ENCODE measurements around the gene PTPRT.

PTPRT gene

GRCh38 chr20:43065299-43065698, 124.4 kb downstream of the PTPRT start:
- TF ChIP-seq CTCF (IDR thresholded peaks at IDR 0.05; ENCODE audit: borderline replicate concordance, extremely low read depth, low read length, poor library complexity, severe bottlenecking) (no peak), EZH2 (IDR thresholded peaks at IDR 0.05; ENCODE audit: borderline replicate concordance, low read depth, low read length, severe bottlenecking) (no peak)
- no peak for ATAC-seq (ENCODE audit: insufficient read depth, low read depth)
- no peaks in the 10 kb centered on the region for H3K79me2 ChIP-seq (ENCODE audit: insufficient read depth, low read length)

GRCh38 chr20:43058077-43058476, 131.6 kb downstream of the PTPRT start:
- Histone ChIP-seq H3K79me2 (ENCODE audit: insufficient read depth, low read length) (no peaks in the 10 kb centered on the region), H3K27ac (ENCODE audit: low read length) (no peak overlapping the region), H3K9me3 (ENCODE audit: insufficient read depth, low read length, severe bottlenecking) (no peaks in the 10 kb centered on the region), H3K9ac (ENCODE audit: low read depth, low read length) (no peak overlapping the region), H3K36me3 (ENCODE audit: insufficient read depth, low read length) (no peaks in the 10 kb centered on the region), H3K4me2 (ENCODE audit: insufficient read depth, low read length) (no peak overlapping the region), H3K4me3 (ENCODE audit: low read depth in 1 of 2, low read length in 2 of 2) (no peak overlapping the region), H4K20me1 (ENCODE audit: insufficient read depth, low read length) (0 out of 2 replicates have a peak, but pooled peaks cover 3% of the 10 kb centered on the region), H2AFZ (ENCODE audit: low read depth, low read length) (no peak overlapping the region), H3K4me1 (ENCODE audit: insufficient read depth, low read length) (no peaks in the 10 kb centered on the region), H3K27me3 (ENCODE audit: insufficient read depth, low read length, poor library complexity) (peaks cover 4% of the 10 kb centered on the region)
- ATAC-seq (ENCODE audit: insufficient read depth, low read depth) (no peak), DNase-seq (no peak)
- TF ChIP-seq CTCF (IDR thresholded peaks at IDR 0.05; ENCODE audit: borderline replicate concordance, extremely low read depth, low read length, poor library complexity, severe bottlenecking), result no peak
- no peak for TF ChIP-seq EZH2 (IDR thresholded peaks at IDR 0.05; ENCODE audit: borderline replicate concordance, low read depth, low read length, severe bottlenecking)

More at GRCh38 chr20:43065299-43065698, 124.4 kb downstream of the PTPRT start:
- Histone ChIP-seq H3K4me3 (ENCODE audit: low read depth in 1 of 2, low read length in 2 of 2) (no peak overlapping the region), H3K4me1 (ENCODE audit: insufficient read depth, low read length) (no peaks in the 10 kb centered on the region), H2AFZ (ENCODE audit: low read depth, low read length) (no peak overlapping the region), H3K4me2 (ENCODE audit: insufficient read depth, low read length) (no peak overlapping the region), H3K9ac (ENCODE audit: low read depth, low read length) (no peak overlapping the region), H3K27ac (ENCODE audit: low read length) (no peak overlapping the region), H3K9me3 (ENCODE audit: insufficient read depth, low read length, severe bottlenecking) (no peaks in the 10 kb centered on the region), H4K20me1 (ENCODE audit: insufficient read depth, low read length) (no peaks in the 10 kb centered on the region), H3K27me3 (ENCODE audit: insufficient read depth, low read length, poor library complexity) (peaks cover 2% of the 10 kb centered on the region), H3K36me3 (ENCODE audit: insufficient read depth, low read length) (no peaks in the 10 kb centered on the region)
- DNase-seq, result no peak

- H2AFZ ChIP-seq (ENCODE audit: low read depth, low read length), result no peak overlapping the region
- H3K4me3 ChIP-seq (ENCODE audit: low read depth in 1 of 2, low read length in 2 of 2), result no peak overlapping the region
- H3K4me1 ChIP-seq (ENCODE audit: insufficient read depth, low read length), result no peaks in the 10 kb centered on the region
- H3K27ac ChIP-seq (ENCODE audit: low read length), result no peak overlapping the region
- H3K27me3 ChIP-seq (ENCODE audit: insufficient read depth, low read length, poor library complexity), result peaks cover 4% of the 10 kb centered on the region
- no peaks in the 10 kb centered on the region for H3K36me3 ChIP-seq (ENCODE audit: insufficient read depth, low read length)
- 0 out of 2 replicates have a peak, but pooled peaks cover 3% of the 10 kb centered on the region for H4K20me1 ChIP-seq (ENCODE audit: insufficient read depth, low read length)
- H3K9ac ChIP-seq (ENCODE audit: low read depth, low read length), result no peak overlapping the region
- TF ChIP-seq CTCF (IDR thresholded peaks at IDR 0.05; ENCODE audit: borderline replicate concordance, extremely low read depth, low read length, poor library complexity, severe bottlenecking) (no peak), EZH2 (IDR thresholded peaks at IDR 0.05; ENCODE audit: borderline replicate concordance, low read depth, low read length, severe bottlenecking) (no peak)
- H3K4me2 ChIP-seq (ENCODE audit: insufficient read depth, low read length), result no peak overlapping the region
- ATAC-seq (ENCODE audit: insufficient read depth, low read depth), result no peak
- H3K9me3 ChIP-seq (ENCODE audit: insufficient read depth, low read length, severe bottlenecking), result no peaks in the 10 kb centered on the region
- no peaks in the 10 kb centered on the region for H3K79me2 ChIP-seq (ENCODE audit: insufficient read depth, low read length)
- DNase-seq, result no peak
Observed at GRCh38 chr20:43057317-43057716, 132.4 kb downstream of the PTPRT start.
